ENCODE results near the gene SORCS2. TPM values are rescaled to one million over a fixed set of nuclear protein-coding genes. Genes with fewer than 3 reads are reported as not detected.

SORCS2 gene
- total RNA-seq, 1 experiment from 2014 or later, result not detected

GRCh38 chr4:7505116-7505900 lies 313.0 kb downstream of the SORCS2 start:
- H3K27ac Mint-ChIP-seq (ENCODE audit: low read depth, unreplicated experiment), result no peak overlapping the region
- POLR2A ChIA-PET, result no interaction called here
- no peaks in the 10 kb centered on the region for H3K36me3 Mint-ChIP-seq (ENCODE audit: insufficient read depth, unreplicated experiment)
- TF ChIP-seq, protein P1, sequence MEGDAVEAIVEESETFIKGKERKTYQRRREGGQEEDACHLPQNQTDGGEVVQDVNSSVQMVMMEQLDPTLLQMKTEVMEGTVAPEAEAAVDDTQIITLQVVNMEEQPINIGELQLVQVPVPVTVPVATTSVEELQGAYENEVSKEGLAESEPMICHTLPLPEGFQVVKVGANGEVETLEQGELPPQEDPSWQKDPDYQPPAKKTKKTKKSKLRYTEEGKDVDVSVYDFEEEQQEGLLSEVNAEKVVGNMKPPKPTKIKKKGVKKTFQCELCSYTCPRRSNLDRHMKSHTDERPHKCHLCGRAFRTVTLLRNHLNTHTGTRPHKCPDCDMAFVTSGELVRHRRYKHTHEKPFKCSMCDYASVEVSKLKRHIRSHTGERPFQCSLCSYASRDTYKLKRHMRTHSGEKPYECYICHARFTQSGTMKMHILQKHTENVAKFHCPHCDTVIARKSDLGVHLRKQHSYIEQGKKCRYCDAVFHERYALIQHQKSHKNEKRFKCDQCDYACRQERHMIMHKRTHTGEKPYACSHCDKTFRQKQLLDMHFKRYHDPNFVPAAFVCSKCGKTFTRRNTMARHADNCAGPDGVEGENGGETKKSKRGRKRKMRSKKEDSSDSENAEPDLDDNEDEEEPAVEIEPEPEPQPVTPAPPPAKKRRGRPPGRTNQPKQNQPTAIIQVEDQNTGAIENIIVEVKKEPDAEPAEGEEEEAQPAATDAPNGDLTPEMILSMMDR (IDR thresholded peaks at IDR 0.05; ENCODE audit: unreplicated experiment), result no peak
- BruUV-seq (replicated peaks), result no TSS peak
- CTCF ChIA-PET, result interaction anchor here (1.5 kb wide), 1 partner anchor 434 kb away, joined by 3 read pairs; no protein-coding TSS in a partner anchor
- H3K9me3 Mint-ChIP-seq (ENCODE audit: unreplicated experiment), result no peaks in the 10 kb centered on the region
- no peaks in the 10 kb centered on the region for H3K4me1 Mint-ChIP-seq (ENCODE audit: insufficient read depth, unreplicated experiment)
- DNase-seq (ENCODE audit: unreplicated experiment), result no peak
- no peak overlapping the region for H3K4me3 Mint-ChIP-seq (ENCODE audit: unreplicated experiment)
- intact Hi-C loops (cut with micrococcal nuclease), result no loop called here
- peaks cover 31% of the 10 kb centered on the region for H3K27me3 Mint-ChIP-seq (ENCODE audit: insufficient read depth, unreplicated experiment)

DNA sequence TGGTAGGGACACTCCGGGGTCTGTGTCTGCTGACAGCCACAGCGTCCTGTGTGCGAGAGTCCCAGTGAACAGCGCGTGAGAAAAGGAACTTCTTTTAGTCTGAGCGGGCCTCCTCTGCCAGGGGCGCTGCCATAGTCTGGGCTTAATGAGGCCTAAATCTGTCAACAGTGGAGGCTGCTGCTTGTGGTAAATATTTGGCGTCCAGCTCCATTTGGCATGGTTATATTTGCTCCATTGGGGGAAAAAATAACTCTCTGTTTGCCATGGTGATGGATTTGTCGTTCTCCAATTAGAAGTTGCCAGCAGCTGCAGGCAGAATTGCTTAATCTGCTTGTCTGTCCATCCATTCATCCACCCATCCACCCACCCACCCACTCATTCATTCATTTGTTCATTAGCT lies 313.8 kb downstream of the SORCS2 start:
- H3K36me3 Mint-ChIP-seq (ENCODE audit: insufficient read depth, unreplicated experiment), result no peaks in the 10 kb centered on the region
- no TSS peak for BruUV-seq (replicated peaks)
- no peak overlapping the region for H3K4me3 Mint-ChIP-seq (ENCODE audit: unreplicated experiment)
- no peaks in the 10 kb centered on the region for H3K9me3 Mint-ChIP-seq (ENCODE audit: unreplicated experiment)
- H3K27ac Mint-ChIP-seq (ENCODE audit: low read depth, unreplicated experiment), result no peak overlapping the region
- TF ChIP-seq, protein P1 (IDR thresholded peaks at IDR 0.05; ENCODE audit: unreplicated experiment), result no peak
- POLR2A ChIA-PET, result no interaction called here
- no peaks in the 10 kb centered on the region for H3K4me1 Mint-ChIP-seq (ENCODE audit: insufficient read depth, unreplicated experiment)
- CTCF ChIA-PET, result no interaction called here
- peaks cover 39% of the 10 kb centered on the region for H3K27me3 Mint-ChIP-seq (ENCODE audit: insufficient read depth, unreplicated experiment)
- DNase-seq (ENCODE audit: unreplicated experiment), result no peak
- intact Hi-C loops (cut with micrococcal nuclease), result no loop called here

DNA sequence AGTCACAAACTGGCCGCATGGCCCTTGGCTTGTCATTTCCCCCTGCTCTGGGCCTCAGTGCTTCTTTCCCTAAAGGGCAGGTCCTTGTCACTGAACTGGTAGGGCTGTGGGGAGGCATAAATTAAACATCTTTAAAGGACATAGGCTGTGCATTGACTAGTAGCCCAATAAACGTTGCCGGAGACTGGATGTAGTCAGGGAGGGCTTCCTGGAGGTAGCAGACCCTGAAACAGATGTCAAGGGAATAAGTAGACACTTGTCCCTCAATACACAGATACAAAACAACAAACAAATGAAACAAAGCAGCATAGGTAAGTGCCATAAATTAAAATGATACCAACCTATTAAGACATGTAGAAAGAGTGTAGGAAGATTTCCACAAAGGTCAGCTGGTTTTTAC lies 314.2 kb downstream of the SORCS2 start:
- intact Hi-C loops (cut with micrococcal nuclease), result no loop called here
- Mint-ChIP-seq H3K27me3 (ENCODE audit: insufficient read depth, unreplicated experiment) (peaks cover 44% of the 10 kb centered on the region), H3K9me3 (ENCODE audit: unreplicated experiment) (no peaks in the 10 kb centered on the region), H3K36me3 (ENCODE audit: insufficient read depth, unreplicated experiment) (no peaks in the 10 kb centered on the region), H3K27ac (ENCODE audit: low read depth, unreplicated experiment) (no peak overlapping the region), H3K4me3 (ENCODE audit: unreplicated experiment) (no peak overlapping the region), H3K4me1 (ENCODE audit: insufficient read depth, unreplicated experiment) (no peaks in the 10 kb centered on the region)
- BruUV-seq (replicated peaks), result no TSS peak
- CTCF ChIA-PET, result no interaction called here
- POLR2A ChIA-PET, result no interaction called here
- no peak for DNase-seq (ENCODE audit: unreplicated experiment)
- TF ChIP-seq, protein P1 (IDR thresholded peaks at IDR 0.05; ENCODE audit: unreplicated experiment), result no peak

GRCh38 chr4:7507381-7507780 lies 315.0 kb downstream of the SORCS2 start:
- Mint-ChIP-seq H3K4me1 (ENCODE audit: insufficient read depth, unreplicated experiment) (no peaks in the 10 kb centered on the region), H3K4me3 (ENCODE audit: unreplicated experiment) (no peak overlapping the region), H3K9me3 (ENCODE audit: unreplicated experiment) (no peaks in the 10 kb centered on the region), H3K27ac (ENCODE audit: low read depth, unreplicated experiment) (no peak overlapping the region), H3K27me3 (ENCODE audit: insufficient read depth, unreplicated experiment) (peaks cover 42% of the 10 kb centered on the region), H3K36me3 (ENCODE audit: insufficient read depth, unreplicated experiment) (no peaks in the 10 kb centered on the region)
- ChIA-PET POLR2A (no interaction called here), CTCF (no interaction called here)
- intact Hi-C loops (cut with micrococcal nuclease), result no loop called here
- no TSS peak for BruUV-seq (replicated peaks)
- TF ChIP-seq, protein P1 (IDR thresholded peaks at IDR 0.05; ENCODE audit: unreplicated experiment), result no peak
- DNase-seq (ENCODE audit: unreplicated experiment), result no peak

Data from MCF 10A (cell line).